C1 segment of cervical spinal cord (tissue), 14 donors: ENCODE results near the gene UBB.

ENCODE experiments used
- DNase-seq, 14 donors: peaks; one replicate each; lab custom pipeline; 2025; lab: John Stamatoyannopoulos, UW

The UBB gene

DNA sequence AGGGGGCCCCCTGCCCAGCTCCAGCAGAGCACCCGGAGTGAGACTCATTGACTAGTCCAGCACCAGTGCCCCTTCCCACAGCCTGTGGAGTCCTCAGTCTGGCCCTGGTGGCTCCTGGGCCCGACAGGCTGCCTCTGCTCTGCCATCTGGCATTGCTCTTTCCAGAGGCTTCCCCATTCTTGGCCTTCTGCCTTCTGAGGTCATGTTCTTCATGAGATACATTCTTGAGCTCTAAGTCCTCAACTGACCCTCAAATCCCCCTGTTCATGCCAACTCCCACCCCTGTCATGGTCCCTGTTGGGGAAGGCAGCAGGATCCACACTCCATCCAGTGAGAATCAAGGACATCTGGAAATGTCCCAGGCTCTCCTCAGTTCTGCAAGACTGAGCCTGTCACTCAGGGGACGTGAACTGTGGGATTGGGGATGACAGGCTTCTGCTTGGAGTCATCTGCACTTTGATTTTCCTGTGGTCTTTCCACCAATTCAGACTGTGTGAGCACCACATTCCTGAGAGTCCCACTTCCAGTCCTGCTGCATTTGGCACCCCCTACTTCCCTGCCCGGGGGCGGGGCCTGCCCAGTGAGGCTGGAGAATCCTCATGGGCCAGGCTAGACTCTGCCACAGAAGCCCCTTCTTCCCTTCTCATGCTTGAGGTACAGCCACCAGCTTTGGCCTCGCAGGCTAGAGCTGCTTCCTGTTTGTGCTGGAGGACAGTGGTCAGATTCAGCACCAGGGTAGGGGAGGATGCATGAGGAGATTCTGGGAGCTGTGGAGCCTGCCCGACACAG, 37.2 kb downstream of the UBB start:
- DNase-seq: no peak

GRCh38 chr17:16418685-16419068, 37.8 kb downstream of the UBB start:
- no peak for DNase-seq

DNA sequence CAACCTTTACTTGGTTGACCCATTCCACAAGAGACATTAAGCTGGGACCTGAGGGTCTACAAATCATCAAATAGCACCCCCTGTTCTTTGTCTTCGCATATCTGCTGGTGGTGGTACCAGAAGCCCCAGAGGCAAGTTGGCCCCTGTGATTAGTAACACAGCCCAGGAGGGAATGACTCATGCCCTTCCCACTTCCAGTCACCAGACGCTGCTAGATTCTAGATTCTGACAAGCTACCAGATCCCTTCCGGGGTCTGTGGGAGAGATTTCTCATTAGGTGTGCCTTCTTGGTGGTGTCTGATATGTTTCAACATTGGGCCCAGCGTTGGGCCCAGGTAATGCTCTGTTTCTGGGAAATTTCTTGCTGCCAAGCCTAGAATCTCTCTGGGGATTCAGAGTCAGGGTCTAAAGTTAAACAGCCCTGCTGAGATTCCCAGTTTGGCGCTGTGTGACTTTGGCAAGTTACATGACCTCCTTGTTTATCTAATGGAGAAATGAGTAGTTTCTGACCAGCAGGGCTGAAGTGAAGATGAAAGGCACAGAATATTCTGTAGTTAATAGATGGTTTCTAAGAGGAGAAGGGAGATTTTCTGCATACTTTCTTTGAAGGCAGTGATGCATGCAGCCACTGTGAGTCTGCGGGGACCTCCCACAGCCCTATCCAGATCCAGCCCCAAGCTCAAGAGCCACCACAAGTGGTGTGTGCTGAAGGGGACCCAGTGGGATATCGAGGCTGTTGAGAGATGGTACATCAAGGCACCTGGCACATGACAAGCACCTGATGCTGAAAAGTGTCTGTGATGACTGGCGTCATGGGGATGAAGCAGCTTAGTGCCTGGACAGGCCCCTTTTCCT, 38.4 kb downstream of the UBB start:
- DNase-seq: no peak

- no peak for DNase-seq
Observed at GRCh38 chr17:16419929-16420271, 39.0 kb downstream of the UBB start.

DNA sequence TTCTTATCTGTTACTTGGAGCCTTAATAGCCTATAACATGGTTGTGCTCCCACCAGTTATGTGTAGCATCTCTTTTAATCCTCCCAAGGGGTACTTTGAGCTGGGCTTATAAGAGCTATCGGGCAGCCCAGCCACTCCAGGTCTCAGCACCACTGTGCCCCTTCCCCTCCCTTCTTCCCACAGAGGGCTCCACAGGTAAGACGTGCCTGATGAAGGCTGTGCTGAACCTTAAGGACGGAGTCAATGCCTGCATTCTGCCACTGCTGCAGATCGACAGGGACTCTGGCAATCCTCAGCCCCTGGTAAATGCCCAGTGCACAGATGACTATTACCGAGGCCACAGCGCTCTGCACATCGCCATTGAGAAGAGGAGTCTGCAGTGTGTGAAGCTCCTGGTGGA, 41.5 kb downstream of the UBB start:
- no peak for DNase-seq

- peak in 1 of 14 donors; percentile 86 for DNase-seq
Observed at GRCh38 chr17:16423226-16423872, 42.5 kb downstream of the UBB start.

GRCh38 chr17:16425202-16425601, 44.3 kb downstream of the UBB start:
- DNase-seq: no peak

DNA sequence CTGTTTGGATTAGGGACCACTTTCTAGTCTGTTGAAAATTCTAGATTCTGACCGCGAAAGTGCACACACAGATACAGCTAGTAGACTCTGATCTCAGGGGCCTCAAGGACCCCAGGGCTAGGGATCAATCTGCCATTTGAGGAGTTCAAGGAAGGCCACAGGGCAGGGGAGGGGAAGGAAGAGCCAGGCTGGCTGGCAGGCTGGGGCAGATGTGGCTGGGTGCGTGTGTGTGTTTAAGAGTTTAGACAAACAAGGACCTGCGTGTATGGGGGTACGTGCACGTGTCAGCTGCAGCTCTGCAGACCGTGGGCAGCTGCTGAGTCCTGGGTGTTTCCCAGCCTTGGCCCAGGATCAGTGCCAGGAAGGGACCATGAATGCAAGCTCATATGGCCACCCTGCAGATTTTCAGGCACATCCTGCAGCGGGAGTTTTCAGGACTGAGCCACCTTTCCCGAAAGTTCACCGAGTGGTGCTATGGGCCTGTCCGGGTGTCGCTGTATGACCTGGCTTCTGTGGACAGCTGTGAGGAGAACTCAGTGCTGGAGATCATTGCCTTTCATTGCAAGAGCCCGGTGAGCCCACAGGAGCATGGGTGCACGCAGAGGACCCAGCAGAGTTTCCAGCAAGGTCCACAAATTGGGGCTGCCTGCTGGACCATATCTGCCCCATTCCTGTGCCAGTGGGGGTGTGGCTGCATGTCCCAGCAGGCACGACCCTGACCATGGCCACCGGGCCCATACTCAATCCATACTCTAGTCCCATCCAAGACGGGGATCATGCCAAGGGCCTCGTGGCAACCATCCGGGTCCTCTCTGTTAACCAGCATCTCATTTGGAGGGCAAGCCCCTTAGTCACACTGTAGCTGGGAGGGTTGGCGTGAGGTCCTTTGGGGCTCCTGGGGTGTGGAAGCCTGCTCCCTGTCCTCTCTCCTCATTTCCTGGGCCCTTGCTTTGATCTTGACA, 45.1 kb downstream of the UBB start:
- DNase-seq: no peak

GRCh38 chr17:16427020-16427419, 46.1 kb downstream of the UBB start:
- no peak for DNase-seq

DNA sequence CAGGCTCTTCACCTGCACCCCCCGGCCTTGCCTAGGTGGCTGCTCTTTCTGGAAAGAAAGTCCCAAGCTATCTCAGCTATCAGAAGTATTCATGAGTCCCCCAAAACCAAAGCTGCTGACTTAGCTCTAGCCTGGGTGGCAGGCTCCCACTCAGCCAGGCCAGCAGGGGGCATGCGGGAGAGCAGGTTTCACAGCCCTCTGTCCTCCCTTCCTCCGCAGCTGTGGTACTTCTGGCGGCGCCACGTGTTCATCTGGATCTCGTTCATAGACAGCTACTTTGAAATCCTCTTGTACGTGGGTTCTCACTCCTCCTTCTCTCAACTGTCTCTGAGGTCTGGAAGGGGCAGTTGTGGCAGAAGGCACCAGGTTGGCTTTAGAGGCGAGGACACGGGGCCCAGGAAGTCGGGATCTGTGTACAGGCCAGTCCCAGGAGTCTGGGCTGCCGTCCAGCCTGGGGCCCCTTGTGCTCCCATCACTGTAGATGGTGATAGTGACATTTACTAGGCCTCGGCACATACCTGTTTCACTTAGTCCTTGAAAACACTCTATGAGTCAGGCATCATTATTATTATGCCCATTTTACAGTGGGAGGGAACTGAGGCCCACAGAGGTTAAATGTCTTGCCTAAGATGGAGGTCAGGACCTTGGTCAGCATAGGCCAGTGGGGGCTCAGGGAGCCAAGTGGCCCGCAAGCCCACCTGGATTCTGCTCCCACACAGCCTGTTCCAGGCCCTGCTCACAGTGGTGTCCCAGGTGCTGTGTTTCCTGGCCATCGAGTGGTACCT, 47.4 kb downstream of the UBB start:
- DNase-seq: peak in 5 of 14 donors; percentile 15 to 42 (median 28)

DNA sequence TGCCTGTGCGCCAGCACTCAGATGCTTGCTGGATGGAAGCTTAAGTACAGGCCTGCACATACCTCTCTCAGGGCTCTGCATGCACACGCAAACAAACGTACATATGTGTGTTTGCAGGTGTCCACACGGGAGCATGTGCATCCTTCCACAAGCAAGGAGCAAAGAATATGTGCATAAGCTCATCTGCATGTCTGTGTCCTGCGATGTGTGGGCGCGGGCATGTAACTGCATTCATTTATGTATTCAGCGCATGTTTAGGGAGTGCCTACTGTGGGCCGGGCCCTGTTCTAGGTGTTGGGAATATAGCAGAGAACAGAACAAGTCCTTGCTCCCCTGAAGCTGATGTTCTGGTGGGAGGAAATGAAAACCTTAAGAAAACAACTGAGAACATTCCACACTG, 48.2 kb downstream of the UBB start:
- no peak for DNase-seq

DNA sequence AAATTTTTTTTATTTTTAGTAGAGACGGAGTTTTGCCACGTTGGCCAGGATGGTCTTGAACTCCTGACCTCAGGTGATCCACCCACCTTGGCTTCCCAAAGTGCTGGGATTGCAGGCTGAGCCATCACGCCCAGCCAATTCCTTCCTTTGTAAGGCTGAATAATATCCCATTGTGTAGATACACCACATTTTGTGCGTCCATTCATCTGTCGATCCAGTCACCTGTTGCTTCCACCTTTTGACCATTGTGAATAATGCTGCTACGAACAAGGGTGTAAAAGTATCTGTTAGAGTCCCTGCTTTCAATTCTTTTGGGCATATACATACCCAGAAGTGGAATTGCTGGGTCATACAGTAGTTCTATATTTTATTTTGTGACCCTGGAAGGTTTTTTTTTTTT, 49.8 kb downstream of the UBB start:
- DNase-seq: no peak

GRCh38 chr17:16432017-16432416, 51.1 kb downstream of the UBB start:
- no peak for DNase-seq
